ENCODE measurements around the gene COX14. TPM values are rescaled to one million over a fixed set of nuclear protein-coding genes. Genes with fewer than 3 reads are reported as not detected.

COX14 gene
- total RNA-seq, 1 donor from 2014 or later, result 195 TPM

DNA sequence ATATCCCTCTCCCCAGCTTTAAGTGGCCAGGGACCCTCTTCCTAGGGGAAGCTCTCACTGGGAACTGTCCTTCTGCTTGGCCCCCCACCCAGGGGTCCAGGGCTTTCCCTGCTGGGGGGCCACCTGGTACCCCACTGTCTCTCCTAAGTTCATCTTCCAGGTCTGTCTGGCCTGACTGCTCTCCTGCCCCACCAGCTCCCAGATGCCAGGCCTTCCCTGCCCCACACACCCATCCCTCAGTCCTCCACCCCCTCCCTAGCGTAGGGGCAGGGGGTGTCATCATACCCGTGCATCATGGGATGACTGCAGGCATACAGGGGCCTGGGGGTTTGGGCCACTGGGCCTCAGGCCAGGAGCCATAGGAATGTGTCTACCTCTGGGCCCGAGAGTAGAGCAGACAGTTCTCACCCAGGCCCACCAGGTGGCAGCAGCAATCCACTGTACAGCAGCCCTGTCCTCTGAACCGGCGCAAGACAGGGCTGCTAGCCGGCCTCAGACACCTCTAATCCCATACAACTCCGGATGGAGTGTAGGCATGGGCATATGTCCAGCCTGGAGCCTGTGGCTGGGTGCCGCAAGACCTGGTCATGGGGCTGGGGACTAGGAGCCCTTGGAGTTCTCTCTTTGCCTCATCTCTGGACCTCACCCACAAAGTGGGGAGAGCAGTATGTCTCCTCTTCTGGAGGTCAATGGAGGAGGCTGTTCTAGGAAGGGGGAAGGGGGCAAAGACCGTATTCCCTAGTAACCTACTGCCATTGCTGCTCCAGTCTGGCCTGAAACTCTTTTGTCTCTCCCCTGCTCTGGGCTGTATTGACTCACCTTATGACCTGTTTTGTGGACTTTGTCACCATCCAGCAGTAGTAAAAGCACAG lies 36.9 kb upstream of the COX14 start:
- no peak overlapping the region for H3K27ac ChIP-seq (replicated peaks)
- DNase-seq, result peak; percentile 83
- intact Hi-C loops (cut with micrococcal nuclease), result loop anchor here (5.0 kb wide), 1 partner anchor 102 kb away; no protein-coding TSS in a partner anchor

DNA sequence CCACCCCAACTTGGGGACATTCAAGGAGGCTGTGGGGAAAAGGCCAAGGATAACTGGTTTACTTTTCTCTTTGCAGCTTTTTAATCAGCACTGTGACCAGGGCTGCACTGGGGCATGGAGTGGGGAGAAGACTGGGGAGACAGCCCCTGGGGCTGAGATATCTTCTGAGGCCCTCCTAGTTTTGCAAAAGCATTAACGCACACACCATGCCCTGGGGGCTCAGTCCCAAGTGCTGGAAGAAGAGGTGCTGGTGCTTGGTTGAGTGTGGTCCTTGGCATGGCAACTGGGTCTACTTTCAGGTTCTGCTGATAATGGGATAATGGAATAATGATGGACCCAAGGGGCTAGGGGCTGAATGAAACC lies 36.2 kb upstream of the COX14 start:
- no peak for DNase-seq
- H3K4me1 ChIP-seq, result peaks cover 8% of the 10 kb centered on the region
- no peak overlapping the region for H3K27ac ChIP-seq (replicated peaks)
- intact Hi-C loops (cut with micrococcal nuclease), result loop anchor here (5.0 kb wide), 1 partner anchor 102 kb away; no protein-coding TSS in a partner anchor
- H3K27me3 ChIP-seq (ENCODE audit: low read depth), result peaks cover 3% of the 10 kb centered on the region
- no peak overlapping the region for H3K4me3 ChIP-seq
- no peaks in the 10 kb centered on the region for H3K9me3 ChIP-seq (replicated peaks)
- H3K36me3 ChIP-seq, result no peaks in the 10 kb centered on the region
- TF ChIP-seq, protein P1, sequence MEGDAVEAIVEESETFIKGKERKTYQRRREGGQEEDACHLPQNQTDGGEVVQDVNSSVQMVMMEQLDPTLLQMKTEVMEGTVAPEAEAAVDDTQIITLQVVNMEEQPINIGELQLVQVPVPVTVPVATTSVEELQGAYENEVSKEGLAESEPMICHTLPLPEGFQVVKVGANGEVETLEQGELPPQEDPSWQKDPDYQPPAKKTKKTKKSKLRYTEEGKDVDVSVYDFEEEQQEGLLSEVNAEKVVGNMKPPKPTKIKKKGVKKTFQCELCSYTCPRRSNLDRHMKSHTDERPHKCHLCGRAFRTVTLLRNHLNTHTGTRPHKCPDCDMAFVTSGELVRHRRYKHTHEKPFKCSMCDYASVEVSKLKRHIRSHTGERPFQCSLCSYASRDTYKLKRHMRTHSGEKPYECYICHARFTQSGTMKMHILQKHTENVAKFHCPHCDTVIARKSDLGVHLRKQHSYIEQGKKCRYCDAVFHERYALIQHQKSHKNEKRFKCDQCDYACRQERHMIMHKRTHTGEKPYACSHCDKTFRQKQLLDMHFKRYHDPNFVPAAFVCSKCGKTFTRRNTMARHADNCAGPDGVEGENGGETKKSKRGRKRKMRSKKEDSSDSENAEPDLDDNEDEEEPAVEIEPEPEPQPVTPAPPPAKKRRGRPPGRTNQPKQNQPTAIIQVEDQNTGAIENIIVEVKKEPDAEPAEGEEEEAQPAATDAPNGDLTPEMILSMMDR (IDR thresholded peaks at IDR 0.05; ENCODE audit: borderline replicate concordance), result no peak

More for the DNA sequence above, 36.9 kb upstream of the COX14 start:
- TF ChIP-seq, protein P1 (IDR thresholded peaks at IDR 0.05; ENCODE audit: borderline replicate concordance), result peak; percentile 98
- H3K36me3 ChIP-seq, result no peaks in the 10 kb centered on the region
- H3K4me1 ChIP-seq, result peaks cover 9% of the 10 kb centered on the region
- H3K9me3 ChIP-seq (replicated peaks), result no peaks in the 10 kb centered on the region
- no peak overlapping the region for H3K4me3 ChIP-seq
- H3K27me3 ChIP-seq (ENCODE audit: low read depth), result no peaks in the 10 kb centered on the region

DNA sequence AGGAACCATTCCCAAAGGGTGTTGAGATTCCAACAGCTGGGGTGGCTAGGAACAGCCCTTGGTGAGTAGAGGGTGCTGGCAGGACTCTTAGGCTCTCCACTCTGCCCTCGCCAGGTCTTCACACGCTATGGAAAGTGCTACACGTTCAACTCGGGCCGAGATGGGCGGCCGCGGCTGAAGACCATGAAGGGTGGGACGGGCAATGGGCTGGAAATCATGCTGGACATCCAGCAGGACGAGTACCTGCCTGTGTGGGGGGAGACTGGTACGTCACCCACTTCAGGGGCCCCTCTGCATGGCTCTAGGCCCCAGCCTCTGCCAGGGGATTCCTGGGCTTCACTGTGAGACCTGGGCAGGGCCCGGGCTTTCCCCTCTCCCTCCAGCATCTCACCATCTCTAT lies 34.9 kb upstream of the COX14 start:
- no peak overlapping the region for H3K27ac ChIP-seq (replicated peaks)
- TF ChIP-seq, protein P1 (IDR thresholded peaks at IDR 0.05; ENCODE audit: borderline replicate concordance), result no peak
- no peaks in the 10 kb centered on the region for H3K36me3 ChIP-seq
- intact Hi-C loops (cut with micrococcal nuclease), result loop anchor here (5.0 kb wide), 1 partner anchor 100 kb away; no protein-coding TSS in a partner anchor
- no peaks in the 10 kb centered on the region for H3K9me3 ChIP-seq (replicated peaks)
- H3K4me1 ChIP-seq, result peaks cover 10% of the 10 kb centered on the region
- no peak for DNase-seq
- H3K27me3 ChIP-seq (ENCODE audit: low read depth), result peaks cover 7% of the 10 kb centered on the region
- H3K4me3 ChIP-seq, result no peak overlapping the region

DNA sequence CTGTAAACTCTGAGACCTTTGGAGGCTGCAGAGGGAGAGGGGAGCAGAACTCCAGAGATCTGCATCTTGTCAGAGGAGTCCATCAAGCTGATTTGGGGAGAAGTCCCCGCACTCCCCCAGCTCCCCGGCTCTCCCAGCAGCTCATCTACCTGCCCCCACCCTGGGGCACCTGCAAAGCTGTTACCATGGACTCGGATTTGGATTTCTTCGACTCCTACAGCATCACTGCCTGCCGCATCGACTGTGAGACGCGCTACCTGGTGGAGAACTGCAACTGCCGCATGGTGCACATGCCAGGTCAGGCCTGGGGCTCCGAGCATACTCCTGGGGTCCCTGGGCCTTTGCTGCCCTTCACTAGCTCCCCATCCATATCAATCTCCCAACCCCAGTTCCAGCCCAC lies 33.8 kb upstream of the COX14 start:
- TF ChIP-seq, protein P1 (IDR thresholded peaks at IDR 0.05; ENCODE audit: borderline replicate concordance), result no peak
- H3K9me3 ChIP-seq (replicated peaks), result no peaks in the 10 kb centered on the region
- no peak overlapping the region for H3K4me3 ChIP-seq
- no peak for DNase-seq
- no peak overlapping the region for H3K27ac ChIP-seq (replicated peaks)
- intact Hi-C loops (cut with micrococcal nuclease), result loop anchor here (5.0 kb wide), 1 partner anchor 99 kb away; no protein-coding TSS in a partner anchor
- peaks cover 10% of the 10 kb centered on the region for H3K4me1 ChIP-seq
- H3K27me3 ChIP-seq (ENCODE audit: low read depth), result peaks cover 7% of the 10 kb centered on the region
- H3K36me3 ChIP-seq, result no peaks in the 10 kb centered on the region

DNA sequence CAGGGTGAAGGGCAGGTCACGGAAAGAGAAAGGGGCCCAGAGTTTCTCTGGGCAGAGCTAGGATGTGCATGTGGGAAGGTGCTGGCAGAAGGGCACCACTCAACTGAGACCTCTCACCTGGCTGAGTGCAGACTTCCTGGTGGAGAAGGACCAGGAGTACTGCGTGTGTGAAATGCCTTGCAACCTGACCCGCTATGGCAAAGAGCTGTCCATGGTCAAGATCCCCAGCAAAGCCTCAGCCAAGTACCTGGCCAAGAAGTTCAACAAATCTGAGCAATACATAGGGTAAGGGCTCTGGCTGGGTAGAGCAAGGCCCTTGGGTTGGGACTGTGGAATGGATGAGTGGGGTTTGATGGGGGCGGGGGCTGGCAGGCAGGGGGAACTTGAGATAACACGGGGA lies 32.3 kb upstream of the COX14 start:
- intact Hi-C loops (cut with micrococcal nuclease), result loop anchor here (5.0 kb wide), 1 partner anchor 98 kb away; no protein-coding TSS in a partner anchor
- H3K4me3 ChIP-seq, result no peak overlapping the region
- peaks cover 7% of the 10 kb centered on the region for H3K27me3 ChIP-seq (ENCODE audit: low read depth)
- no peaks in the 10 kb centered on the region for H3K9me3 ChIP-seq (replicated peaks)
- H3K36me3 ChIP-seq, result no peaks in the 10 kb centered on the region
- no peak overlapping the region for H3K27ac ChIP-seq (replicated peaks)
- peaks cover 19% of the 10 kb centered on the region for H3K4me1 ChIP-seq
- no peak for DNase-seq
- TF ChIP-seq, protein P1 (IDR thresholded peaks at IDR 0.05; ENCODE audit: borderline replicate concordance), result no peak

Data from left ventricle myocardium inferior (tissue), 1 donor.